ENCODE results near the gene PLEKHA5. TPM values are rescaled to one million over a fixed set of nuclear protein-coding genes. Genes with fewer than 3 reads are reported as not detected.

Gene PLEKHA5
- total RNA-seq, 1 donor from 2014 or later = 32.3 TPM

- Mint-ChIP-seq H3K27ac (ENCODE audit: unreplicated experiment) (no peak overlapping the region), H3K27me3 (ENCODE audit: unreplicated experiment) (no peaks in the 10 kb centered on the region), H3K9me3 (ENCODE audit: unreplicated experiment) (peaks cover 7% of the 10 kb centered on the region), H3K36me3 (ENCODE audit: unreplicated experiment) (peaks cover 24% of the 10 kb centered on the region), H3K4me1 (ENCODE audit: unreplicated experiment) (peaks cover 17% of the 10 kb centered on the region), H3K4me3 (ENCODE audit: unreplicated experiment) (no peak overlapping the region)
- no peak for TF ChIP-seq CTCF (IDR thresholded peaks at IDR 0.05)
- no peak for DNase-seq (ENCODE audit: extremely low spot score, unreplicated experiment)
Measured at GRCh38 chr12:19276767-19277166, 147.2 kb downstream of the PLEKHA5 start.

GRCh38 chr12:19277711-19278110 lies 148.2 kb downstream of the PLEKHA5 start:
- Mint-ChIP-seq H3K9me3 (ENCODE audit: unreplicated experiment) (peaks cover 7% of the 10 kb centered on the region), H3K4me3 (ENCODE audit: unreplicated experiment) (no peak overlapping the region), H3K27me3 (ENCODE audit: unreplicated experiment) (no peaks in the 10 kb centered on the region), H3K27ac (ENCODE audit: unreplicated experiment) (no peak overlapping the region), H3K36me3 (ENCODE audit: unreplicated experiment) (peaks cover 22% of the 10 kb centered on the region), H3K4me1 (ENCODE audit: unreplicated experiment) (peaks cover 15% of the 10 kb centered on the region)
- no peak for DNase-seq (ENCODE audit: extremely low spot score, unreplicated experiment)
- TF ChIP-seq CTCF (IDR thresholded peaks at IDR 0.05) = no peak

GRCh38 chr12:19278407-19278806 lies 148.9 kb downstream of the PLEKHA5 start:
- no peak overlapping the region for H3K27ac Mint-ChIP-seq (ENCODE audit: unreplicated experiment)
- peaks cover 7% of the 10 kb centered on the region for H3K9me3 Mint-ChIP-seq (ENCODE audit: unreplicated experiment)
- H3K4me3 Mint-ChIP-seq (ENCODE audit: unreplicated experiment) = no peak overlapping the region
- H3K27me3 Mint-ChIP-seq (ENCODE audit: unreplicated experiment) = no peaks in the 10 kb centered on the region
- no peak for DNase-seq (ENCODE audit: extremely low spot score, unreplicated experiment)
- peaks cover 10% of the 10 kb centered on the region for H3K4me1 Mint-ChIP-seq (ENCODE audit: unreplicated experiment)
- TF ChIP-seq CTCF (IDR thresholded peaks at IDR 0.05) = no peak
- peaks cover 25% of the 10 kb centered on the region for H3K36me3 Mint-ChIP-seq (ENCODE audit: unreplicated experiment)

- peaks cover 20% of the 10 kb centered on the region for H3K36me3 Mint-ChIP-seq (ENCODE audit: unreplicated experiment)
- H3K4me1 Mint-ChIP-seq (ENCODE audit: unreplicated experiment) = peaks cover under 1% of the 10 kb centered on the region
- no peak for DNase-seq (ENCODE audit: extremely low spot score, unreplicated experiment)
- no peak for TF ChIP-seq CTCF (IDR thresholded peaks at IDR 0.05)
- no peak overlapping the region for H3K4me3 Mint-ChIP-seq (ENCODE audit: unreplicated experiment)
- no peaks in the 10 kb centered on the region for H3K27me3 Mint-ChIP-seq (ENCODE audit: unreplicated experiment)
- no peaks in the 10 kb centered on the region for H3K9me3 Mint-ChIP-seq (ENCODE audit: unreplicated experiment)
- no peak overlapping the region for H3K27ac Mint-ChIP-seq (ENCODE audit: unreplicated experiment)
Measured at GRCh38 chr12:19282133-19282699, 152.7 kb downstream of the PLEKHA5 start.

GRCh38 chr12:19284658-19285057 lies 155.1 kb downstream of the PLEKHA5 start:
- no peak overlapping the region for H3K27ac Mint-ChIP-seq (ENCODE audit: unreplicated experiment)
- no peaks in the 10 kb centered on the region for H3K9me3 Mint-ChIP-seq (ENCODE audit: unreplicated experiment)
- DNase-seq (ENCODE audit: extremely low spot score, unreplicated experiment) = no peak
- H3K4me3 Mint-ChIP-seq (ENCODE audit: unreplicated experiment) = no peak overlapping the region
- peaks cover 6% of the 10 kb centered on the region for H3K4me1 Mint-ChIP-seq (ENCODE audit: unreplicated experiment)
- TF ChIP-seq CTCF (IDR thresholded peaks at IDR 0.05) = no peak
- peaks cover 23% of the 10 kb centered on the region for H3K36me3 Mint-ChIP-seq (ENCODE audit: unreplicated experiment)
- no peaks in the 10 kb centered on the region for H3K27me3 Mint-ChIP-seq (ENCODE audit: unreplicated experiment)

All from osteocyte (in vitro differentiated cells).